Islet of Langerhans (tissue), 1 donor: ENCODE measurements around the gene RAPGEF1.

Experiments
- FAIRE-seq: peaks from one replicate; lab custom pipeline; 2011; peaks lifted over from hg19 to GRCh38; lab: Jason Lieb, UNC

The RAPGEF1 gene

DNA sequence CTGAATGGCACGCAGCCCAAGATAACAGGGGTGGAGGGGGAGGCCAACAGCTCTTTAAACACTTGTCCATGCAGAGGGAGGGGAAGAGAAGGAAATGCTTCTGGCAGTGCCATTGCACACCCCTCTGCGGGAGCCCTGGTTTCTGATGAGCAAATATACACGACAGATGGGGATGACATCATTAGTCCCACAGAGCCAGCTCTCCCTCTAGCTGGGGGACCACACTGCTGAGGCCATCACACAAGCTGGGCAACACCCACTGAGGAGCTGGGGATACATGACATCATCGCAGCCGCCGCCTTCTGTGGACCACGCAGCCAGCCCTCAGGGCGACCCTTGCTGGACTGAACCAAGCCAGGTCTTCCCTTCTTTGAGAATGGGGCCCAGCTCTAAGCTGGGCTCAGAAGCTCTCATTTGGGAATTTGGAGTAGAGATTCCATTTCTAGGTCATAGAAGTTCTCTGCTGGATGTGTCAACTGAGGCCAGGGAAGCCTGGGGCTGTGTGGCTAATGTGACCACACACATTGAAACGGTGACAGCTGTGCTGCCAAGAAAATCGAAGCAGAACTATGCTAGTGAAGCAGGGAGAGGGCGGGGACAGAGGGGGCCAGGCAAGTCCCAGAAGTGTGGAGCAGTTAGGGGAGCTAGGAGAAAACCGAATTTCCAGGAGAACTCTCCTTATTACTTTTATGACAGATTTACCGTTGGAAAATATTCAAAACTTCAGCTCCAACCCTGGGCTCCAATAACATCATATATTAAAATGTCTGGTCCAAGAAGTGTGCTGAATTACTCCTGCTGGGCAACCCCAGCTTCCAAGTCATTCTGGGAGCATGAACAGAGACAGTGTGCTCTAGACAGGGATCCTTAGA lies 115.0 kb downstream of the RAPGEF1 start:
- no peak for FAIRE-seq

DNA sequence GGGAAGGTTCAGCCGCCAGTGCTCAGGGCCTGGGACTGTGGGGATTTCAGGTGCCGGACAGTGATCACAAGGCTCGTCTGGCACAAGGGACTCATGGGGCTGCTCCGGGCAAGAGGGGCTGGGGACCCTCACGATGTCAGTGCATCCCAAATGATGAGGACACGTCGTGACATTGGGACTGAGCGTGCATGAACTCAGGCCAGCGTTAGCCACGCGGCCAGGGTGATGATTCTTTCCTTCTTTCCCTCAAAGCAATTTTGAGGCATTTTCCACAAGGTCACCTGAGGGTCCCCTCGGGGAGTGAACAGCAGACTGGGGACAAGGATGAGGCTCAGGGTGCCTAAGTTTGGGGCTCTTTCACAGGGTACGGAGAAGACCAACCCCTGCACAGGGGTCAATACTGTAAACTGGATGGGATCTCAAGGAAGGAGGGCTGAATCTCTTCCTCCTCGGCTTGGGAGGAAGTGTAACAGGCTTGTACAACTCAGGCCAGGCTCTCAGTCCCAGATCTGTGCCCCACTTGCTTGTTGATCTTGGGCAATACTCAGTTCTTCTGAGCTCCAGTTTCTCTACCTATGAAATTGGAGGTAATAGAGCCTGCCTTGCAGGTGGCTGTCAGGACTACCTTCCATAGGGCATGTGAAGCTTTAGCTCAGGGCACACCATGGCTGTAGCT lies 116.1 kb downstream of the RAPGEF1 start:
- no peak for FAIRE-seq

DNA sequence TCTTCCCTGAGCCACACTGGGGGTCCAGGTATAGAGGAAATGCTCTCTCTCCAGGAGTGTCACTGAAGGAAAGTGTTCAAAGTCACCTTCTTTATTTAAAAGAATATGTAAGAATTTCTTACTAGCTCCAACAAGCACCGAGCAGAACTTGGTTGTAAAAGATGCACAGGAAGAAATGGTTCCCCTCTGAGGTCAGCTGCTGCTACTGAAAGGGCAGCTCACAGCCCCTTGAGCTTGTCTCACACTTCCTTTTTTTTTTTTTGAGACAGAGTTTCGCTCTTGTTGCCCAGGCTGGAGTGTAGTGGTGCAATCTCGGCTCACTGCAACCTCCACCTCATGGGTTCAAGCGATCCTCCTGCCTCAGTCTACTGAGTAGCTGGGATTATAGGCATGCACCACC lies 117.4 kb downstream of the RAPGEF1 start:
- FAIRE-seq, result no peak

DNA sequence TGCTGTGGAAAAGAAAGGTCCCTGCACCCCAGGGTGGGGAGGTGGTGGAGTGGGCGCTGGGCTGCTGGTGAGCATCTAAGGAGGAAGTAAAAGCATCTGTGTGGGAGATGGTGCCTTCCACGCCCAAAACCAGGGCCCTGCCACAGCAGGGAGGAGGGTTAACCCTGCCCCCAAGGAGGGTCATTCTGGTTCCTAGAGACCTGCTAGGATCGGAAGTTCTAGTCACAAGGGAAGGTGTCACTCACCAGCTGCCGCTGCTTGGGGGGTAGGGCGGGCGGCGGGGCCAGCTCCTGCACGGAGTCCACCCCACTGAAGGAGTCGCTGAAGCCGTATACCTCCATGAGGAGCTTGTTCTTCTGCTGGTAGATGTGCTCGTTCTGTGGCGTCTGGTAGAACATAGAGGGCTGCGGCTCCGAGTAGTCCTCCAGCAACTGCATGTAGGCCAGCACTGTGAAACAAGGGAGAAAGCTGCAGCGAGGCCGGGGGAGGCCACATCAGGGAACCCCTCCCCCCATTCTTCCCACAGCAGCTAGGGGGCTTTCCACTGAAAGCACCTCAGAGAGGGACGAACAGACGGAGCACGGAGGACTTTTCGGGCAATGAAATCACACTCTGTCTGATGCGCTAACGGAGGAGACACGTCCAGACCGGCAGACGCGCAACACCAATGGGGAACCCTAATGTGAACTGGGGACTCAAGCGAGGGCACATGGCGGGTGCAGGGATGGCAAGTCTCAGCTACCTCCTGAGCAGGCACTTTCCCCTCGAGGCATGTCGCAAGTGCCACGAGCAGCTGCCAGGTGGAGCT lies 118.1 kb downstream of the RAPGEF1 start:
- no peak for FAIRE-seq

DNA sequence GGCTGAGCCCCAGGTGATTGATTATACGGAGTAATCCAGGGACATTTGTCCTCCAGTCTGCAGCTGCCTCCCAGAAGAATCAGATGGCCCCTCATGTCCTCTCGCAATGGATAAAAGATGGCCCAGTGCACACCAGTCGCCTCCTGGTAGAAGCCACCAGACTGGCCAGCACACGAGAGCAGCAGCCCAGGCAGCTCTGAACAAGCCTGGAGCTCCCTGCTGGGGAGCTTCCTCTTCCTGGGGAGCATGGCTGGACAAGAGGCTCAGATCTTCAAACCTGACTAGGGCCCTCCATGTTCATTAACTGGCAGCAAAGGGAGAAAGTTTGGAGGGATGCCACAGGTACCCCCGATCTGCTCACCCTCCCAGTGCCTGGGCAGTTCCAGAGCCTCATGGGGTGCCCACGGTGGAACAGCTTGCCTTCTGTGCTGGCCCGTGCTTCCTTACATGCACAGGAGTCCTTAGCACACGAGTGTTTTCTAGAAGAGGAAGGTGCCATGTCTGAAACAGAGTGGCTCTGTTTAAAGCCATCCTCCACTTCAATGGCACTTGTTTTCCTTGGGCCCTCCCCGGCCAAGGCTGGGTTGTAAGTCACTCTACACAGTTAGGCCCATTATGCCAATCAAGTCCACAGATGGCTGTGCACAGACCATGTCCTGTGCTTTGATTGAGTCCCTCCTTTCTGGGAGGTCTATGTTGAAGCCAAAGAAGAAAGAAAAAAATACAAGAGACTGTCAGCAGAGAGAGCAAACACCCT lies 118.9 kb downstream of the RAPGEF1 start:
- FAIRE-seq, result no peak

DNA sequence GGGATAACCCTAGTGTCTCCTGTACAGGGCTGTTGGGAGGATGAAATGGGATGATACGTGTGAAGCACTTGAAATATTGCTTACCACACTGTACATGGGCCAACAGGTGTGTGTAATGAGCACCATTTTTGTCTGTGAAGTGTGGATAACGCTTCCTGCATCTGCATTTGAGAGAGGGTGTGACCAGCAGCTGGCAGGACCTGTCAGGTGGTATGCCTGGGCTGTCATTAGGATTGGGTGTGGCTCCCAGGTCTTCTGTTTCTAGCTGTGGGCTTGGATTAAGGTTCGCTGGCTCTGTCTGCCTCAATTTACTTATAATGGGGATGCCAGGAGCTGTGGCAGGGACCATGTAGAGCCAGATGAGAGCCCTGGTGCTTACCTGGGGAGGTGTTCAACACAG lies 120.2 kb downstream of the RAPGEF1 start:
- no peak for FAIRE-seq

DNA sequence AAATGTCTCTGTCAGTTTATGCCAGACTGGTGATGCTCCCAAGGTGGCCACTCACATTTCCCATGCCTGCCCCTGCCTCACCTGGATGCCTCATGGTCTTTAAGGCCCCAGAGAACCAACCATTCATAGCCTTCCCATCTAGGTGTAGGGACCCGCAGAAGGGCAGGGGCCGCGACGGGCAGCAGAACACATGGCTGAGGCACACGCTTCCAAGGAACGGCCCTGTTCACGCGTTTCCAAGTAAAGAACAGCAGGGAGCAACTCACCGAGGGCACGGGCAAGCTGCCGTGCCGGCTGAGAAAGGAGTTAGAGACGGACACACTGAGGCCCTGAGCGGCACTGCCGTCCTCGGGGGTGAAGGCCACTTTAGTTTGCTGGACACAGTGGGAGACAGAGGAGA lies 121.1 kb downstream of the RAPGEF1 start:
- no peak for FAIRE-seq

DNA sequence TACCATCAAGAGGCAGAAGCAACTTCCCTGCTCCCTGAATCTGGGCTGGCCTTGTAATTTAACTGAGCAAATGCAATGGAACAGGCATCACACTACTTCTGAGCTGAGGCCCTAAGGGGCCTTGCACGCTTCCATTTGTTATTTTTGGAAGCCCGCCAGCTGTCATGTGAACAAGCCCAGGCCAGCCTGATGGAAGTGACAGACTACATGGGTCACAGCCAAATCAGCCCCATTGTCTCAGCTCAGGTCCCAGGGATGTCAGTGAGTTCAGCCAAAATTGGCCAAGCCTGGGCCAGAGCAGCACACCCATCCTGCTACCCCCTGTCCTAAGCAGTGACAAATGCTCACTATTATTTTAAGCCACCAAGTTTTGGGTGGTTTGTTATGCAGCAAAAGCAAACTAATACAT lies 121.8 kb downstream of the RAPGEF1 start:
- no peak for FAIRE-seq

DNA sequence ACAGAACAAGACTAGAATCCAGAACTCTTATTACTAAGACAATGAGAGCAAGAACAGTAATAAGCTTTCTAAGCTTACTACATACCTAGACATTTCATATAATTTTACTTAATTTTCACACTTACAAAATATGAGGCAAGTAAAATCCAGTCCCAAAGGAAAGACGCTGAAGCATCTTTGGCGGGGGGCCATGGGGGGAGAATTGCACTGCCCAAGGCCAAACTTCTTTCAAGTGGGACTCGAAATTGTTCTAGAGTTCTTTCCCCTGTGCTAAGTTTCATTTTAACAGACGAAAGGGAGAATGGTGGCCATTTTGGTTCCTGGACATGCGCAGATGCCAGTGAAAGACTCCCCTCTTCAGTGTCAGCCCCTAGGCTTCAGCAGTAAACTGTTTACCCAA lies 122.3 kb downstream of the RAPGEF1 start:
- FAIRE-seq, result no peak

DNA sequence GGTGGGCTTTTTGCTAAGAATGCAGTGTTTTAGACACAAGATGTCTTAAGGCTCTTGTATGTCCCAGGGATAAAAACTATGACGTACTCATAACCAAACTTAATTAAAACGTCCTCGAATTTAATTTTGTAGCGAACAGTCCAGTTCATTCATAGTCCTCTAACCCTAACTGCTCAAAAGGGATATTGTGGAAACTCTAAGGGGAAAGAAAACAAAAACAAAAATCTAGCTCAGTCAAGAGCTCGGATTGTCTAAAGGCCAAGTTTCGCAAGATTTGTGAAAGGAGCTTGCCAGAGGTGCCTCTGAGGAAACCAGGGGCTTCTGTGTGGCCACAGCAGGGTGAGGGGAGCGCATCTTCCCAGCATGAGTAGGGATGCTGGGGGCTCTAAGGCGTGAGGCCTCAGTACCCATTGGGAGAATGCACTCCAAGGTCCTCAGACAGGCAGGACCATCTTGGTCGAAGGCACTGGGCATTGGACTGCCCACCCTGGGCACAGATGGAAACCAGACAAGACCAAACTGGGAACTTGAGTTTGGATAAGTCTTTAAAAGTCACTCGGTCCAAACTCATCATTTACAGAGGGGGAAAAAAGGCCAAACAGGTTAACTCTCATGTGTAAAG lies 122.8 kb downstream of the RAPGEF1 start:
- FAIRE-seq, result no peak

DNA sequence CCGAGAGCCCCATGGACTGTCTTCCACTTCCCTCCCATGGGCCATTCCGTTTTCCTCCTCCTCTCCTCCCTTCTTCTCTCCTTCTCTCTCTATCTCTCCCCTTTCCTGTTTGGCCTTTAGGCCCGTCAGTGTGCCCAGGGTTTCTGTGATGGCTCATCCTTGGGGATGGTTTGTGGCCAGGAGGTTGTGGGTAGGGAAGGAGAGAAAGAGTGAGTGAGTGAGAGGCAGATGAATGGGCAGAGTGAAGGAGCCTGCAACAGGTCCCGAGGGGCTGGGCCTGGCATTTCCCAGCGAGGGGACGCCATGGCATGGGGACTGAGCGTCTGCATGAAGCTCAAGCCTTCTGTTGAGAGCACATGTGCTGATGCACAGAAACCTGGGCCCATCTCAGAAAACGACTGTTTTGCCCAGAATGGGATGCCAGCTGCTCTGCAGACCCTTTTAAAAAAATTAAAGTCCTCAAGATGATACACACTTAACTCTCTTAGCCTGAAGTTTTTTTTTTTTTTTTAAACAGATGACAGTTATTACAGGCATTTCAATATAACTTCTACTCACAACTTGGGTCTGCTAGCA lies 125.4 kb downstream of the RAPGEF1 start:
- no peak for FAIRE-seq

DNA sequence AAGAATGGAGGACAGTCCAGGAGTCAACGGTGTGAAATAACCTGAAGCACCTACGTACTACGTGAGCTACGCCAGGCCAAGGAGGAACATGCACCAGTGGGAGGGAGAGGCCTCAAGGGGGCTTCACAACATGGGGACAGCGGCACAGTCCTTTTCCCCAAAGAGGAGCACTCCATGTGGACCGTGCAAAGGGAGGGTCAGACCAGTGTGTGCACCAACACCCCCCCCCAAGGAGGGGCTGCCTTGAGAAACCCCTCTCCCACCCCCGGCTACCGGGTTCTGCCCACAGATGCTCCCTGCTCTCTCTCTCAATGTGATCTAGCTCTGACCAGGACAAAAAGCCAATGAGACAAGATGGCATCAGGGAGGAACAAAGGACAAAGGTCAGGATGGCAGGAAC lies 126.0 kb downstream of the RAPGEF1 start:
- FAIRE-seq, result no peak

DNA sequence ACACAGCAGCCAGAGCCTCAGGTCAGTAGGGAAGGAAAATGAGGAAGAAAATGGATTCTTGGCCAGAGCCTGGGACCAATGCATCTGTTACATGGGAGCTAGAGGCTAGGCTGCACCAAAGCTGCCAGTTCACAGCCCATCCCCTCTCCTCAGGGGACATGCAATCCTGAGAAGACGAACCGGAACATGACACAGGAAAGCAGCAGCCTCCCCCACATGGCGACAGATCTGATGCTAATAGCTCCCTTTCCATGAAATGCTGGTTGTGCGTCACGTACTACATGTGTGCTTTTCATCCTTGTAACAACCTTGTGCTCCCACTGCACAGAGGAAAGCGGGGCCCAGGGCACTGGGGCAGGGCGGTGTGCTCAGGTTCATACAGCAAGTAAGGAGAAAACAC lies 127.0 kb downstream of the RAPGEF1 start:
- no peak for FAIRE-seq

DNA sequence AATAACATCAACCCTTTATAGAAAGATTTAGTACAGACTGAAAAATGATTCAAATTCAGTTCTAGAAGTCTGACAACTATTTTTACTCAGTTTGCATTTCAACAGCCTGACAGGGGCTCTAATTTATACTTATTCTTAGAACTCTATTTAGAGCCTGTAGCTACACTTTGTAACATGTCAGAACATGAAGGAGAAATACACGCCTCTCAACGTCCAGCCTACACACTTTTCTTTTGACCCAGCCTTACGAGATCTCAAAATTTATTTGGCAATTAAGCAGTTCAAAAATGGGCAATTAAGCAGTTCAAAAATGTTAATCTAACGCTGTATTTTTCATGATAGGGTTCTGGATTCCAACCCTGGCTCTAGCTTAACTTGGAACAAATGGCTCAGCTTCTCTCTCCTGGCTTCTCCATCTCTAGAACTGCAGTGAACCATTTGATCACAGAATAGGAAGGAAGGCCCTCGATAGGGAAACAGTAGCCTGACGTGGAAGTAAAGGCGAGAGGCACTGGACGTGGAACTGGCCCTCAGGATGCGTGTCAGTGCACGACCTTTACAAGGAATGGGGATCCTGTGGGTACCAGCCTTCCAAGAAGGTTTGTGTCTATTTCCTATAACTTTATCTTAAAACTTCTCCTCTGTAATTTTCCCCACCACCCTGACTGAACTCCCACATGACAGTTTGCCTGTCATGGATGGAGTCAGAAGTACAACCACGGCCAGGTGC lies 128.1 kb downstream of the RAPGEF1 start:
- no peak for FAIRE-seq

DNA sequence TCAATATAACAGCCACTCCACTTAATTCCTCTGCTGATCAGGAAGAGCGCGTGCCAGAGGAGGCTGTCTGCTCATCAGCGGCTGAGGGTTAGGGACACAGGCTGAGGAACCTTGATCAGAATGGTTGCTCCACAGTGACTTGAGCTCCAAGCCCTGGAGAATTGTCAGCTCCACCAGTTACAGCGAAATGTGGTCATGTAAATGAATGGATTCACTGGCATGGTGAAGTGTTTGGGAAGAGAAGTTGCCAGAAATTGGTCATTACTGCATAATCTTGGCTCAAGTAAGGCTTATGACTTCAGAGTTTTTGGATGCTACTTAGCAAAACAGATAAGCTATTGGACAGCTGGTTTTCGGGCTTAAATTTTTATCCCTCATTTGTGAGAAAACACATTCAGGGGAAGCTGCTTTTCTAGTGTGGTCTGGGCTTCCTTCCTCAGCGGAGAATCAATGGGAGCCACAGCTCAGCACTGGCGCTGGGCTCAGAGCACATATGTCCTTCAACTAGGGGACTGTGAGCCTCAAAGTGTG lies 129.6 kb downstream of the RAPGEF1 start:
- FAIRE-seq, result no peak

DNA sequence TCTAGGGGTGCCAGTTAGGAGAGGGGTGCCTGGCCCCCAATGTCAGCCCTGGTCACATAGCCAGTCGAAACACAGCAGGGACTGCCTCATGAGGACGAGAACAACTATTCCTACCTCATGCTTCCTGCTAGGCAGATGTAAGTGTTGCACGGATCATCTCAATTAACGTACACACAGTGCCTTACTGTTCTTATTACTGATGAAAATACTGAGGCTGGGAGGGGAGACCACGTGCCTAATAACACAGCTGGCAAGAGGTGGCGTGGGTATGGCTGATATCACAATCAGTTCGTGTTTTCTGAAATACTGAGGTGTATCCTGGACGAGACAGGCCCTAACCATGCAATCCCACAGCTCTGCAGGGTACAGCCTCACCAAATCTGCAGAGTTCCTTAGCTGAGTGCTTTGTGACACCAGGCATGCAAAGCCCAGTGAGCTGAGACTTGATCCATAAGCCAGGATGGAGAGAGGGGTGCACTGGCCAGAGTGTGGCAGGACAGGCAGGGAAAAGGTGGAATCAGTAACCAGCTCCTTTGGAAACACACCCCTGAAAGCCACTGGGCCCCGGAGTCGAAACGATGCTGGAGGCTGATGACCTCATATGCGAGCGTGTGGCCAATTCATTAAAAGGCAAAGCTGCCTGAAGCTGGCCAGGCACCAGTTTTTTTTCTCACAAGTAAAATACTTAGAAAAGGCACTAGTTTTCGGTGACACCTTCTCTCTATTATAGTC lies 130.6 kb downstream of the RAPGEF1 start:
- FAIRE-seq, result no peak

DNA sequence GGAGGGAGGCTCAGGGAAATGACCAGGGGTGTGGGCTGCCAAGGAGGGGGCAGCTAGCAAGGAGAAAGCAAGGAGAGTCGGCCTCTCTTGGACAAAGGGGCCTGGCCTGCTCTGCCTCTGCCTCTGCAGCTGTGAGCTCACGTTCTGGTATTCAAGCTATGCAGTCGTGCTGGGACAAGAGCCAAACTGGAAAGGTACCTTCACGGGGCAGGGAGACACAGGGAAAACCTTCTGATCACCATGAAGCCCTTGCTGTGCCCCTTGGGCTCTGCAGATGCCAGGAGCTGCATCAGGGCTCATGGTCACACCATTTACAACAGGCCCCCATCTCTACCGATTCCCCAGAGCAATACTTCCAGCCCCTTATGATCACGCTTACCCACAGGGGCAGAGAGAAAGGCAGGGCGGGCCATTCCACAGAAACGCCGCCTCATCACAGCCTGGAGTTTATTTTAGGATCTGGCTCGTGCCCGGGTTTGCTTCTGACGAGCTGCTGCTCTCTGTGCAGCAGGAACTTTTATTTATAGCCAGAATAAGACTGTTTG lies 131.3 kb downstream of the RAPGEF1 start:
- no peak for FAIRE-seq

DNA sequence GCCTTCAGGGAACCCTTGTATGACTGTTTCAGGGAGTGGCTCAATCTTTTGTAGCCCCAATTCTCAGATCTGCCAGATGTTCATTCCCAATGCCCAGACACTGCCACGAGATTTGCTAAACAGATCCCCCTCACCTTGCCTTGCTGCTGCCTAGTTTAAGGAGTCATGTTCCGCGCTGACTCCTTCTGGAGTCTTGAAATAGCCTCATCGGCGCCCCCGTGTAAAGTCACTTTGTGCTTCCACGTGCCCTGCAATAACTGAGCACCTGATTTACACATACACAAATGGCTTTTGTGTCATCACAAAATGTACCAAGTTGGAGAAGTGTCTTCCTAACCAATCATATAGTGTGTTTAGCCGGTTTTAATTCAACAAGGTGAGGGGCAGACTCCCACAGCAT lies 132.3 kb downstream of the RAPGEF1 start:
- FAIRE-seq, result no peak

DNA sequence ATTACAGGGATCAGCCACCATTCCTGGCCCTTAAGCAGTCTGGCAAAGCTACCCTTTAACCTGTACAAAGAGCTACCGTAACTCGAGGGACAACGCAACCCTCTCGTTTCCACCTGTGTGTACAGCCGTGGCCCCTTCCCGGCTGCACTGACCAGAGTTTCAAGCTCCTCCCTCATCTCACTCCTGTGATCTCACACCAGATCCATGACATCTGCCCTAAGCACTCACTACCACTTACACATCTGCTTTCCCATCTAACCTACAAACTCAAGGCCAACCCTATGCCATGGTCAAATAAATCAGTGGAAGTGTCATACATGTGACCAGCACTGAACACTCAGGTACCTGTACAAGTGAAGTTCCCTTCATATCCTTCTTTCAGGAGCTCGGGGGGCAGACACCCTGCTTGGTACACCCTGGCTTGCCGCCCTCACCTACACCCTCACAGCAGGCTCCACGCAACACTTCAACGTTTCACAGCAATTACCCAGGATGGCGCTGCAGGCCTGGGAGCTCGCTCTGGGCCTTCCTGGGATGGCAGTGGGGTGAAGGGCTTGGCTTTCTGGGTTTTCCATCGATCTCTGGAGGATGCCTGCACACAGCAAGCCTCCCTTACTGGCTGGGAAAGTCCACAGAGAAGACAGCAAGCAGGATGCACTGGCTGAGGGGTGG lies 132.8 kb downstream of the RAPGEF1 start:
- no peak for FAIRE-seq
